ENCODE measurements around the gene TRPV4. TPM values are rescaled to one million over a fixed set of nuclear protein-coding genes. Genes with fewer than 3 reads are reported as not detected.

The TRPV4 gene
- total and polyA plus RNA-seq, 2 experiments from 2014 or later, result 2.3 to 4.7 TPM

- H3K27me3 ChIP-seq, result no peaks in the 10 kb centered on the region
- TF ChIP-seq EZH2 (IDR thresholded peaks at IDR 0.05; ENCODE audit: borderline replicate concordance) (no peak), CTCF (IDR thresholded peaks at IDR 0.05; ENCODE audit: poor library complexity) (no peak), EZH2phosphoT487 (IDR thresholded peaks at IDR 0.05; ENCODE audit: low read depth, severe bottlenecking, unreplicated experiment) (no peak)
- 98% methylated on average over 35 of the region's 38 CpGs for WGBS (ENCODE audit: low lambda C conversion rate, missing lambda C conversion rate)
Observed at GRCh38 chr12:109768901-109769670, 64.1 kb downstream of the TRPV4 start.

GRCh38 chr12:109767991-109768900 lies 65.0 kb downstream of the TRPV4 start:
- Histone ChIP-seq H3K4me3 (no peak overlapping the region), H3K27ac (no peak overlapping the region), H3K27me3 (no peaks in the 10 kb centered on the region), H3K4me1 (ENCODE audit: insufficient read depth) (no peaks in the 10 kb centered on the region), H3K36me3 (replicated peaks; ENCODE audit: insufficient read depth, low read depth) (no peaks in the 10 kb centered on the region), H3K9me3 (ENCODE audit: low read depth) (no peaks in the 10 kb centered on the region), H4K20me1 (ENCODE audit: insufficient read depth, poor library complexity, severe bottlenecking) (no peaks in the 10 kb centered on the region), H2AFZ (no peak overlapping the region), H3K79me2 (no peaks in the 10 kb centered on the region), H3K4me2 (no peak overlapping the region), H3K9me2 (replicated peaks; ENCODE audit: insufficient read depth) (no peaks in the 10 kb centered on the region)
- peak; percentile 4 for DNase-seq (ENCODE audit: low spot score)
- WGBS (ENCODE audit: low lambda C conversion rate, missing lambda C conversion rate), result 96% methylated on average over 51 of the region's 54 CpGs
- TF ChIP-seq EZH2phosphoT487 (IDR thresholded peaks at IDR 0.05; ENCODE audit: low read depth, severe bottlenecking, unreplicated experiment), result no peak
- TF ChIP-seq CTCF (IDR thresholded peaks at IDR 0.05; ENCODE audit: poor library complexity), result no peak
- TF ChIP-seq EZH2 (IDR thresholded peaks at IDR 0.05; ENCODE audit: borderline replicate concordance), result no peak

More at GRCh38 chr12:109768901-109769670, 64.1 kb downstream of the TRPV4 start:
- DNase-seq (ENCODE audit: low spot score), result no peak
- Histone ChIP-seq H3K9me2 (replicated peaks; ENCODE audit: insufficient read depth) (no peaks in the 10 kb centered on the region), H3K4me1 (ENCODE audit: insufficient read depth) (peaks cover 3% of the 10 kb centered on the region), H2AFZ (no peak overlapping the region), H3K4me3 (no peak overlapping the region), H3K4me2 (no peak overlapping the region), H3K9me3 (ENCODE audit: low read depth) (no peaks in the 10 kb centered on the region), H3K79me2 (no peaks in the 10 kb centered on the region), H4K20me1 (ENCODE audit: insufficient read depth, poor library complexity, severe bottlenecking) (no peaks in the 10 kb centered on the region), H3K27ac (no peak overlapping the region), H3K36me3 (replicated peaks; ENCODE audit: insufficient read depth, low read depth) (no peaks in the 10 kb centered on the region)

GRCh38 chr12:109767456-109767855 lies 65.7 kb downstream of the TRPV4 start:
- no peaks in the 10 kb centered on the region for H3K4me1 ChIP-seq (ENCODE audit: insufficient read depth)
- no peaks in the 10 kb centered on the region for H3K9me2 ChIP-seq (replicated peaks; ENCODE audit: insufficient read depth)
- no peak overlapping the region for H3K4me3 ChIP-seq
- 81% methylated on average over 4 of the region's 4 CpGs for WGBS (ENCODE audit: low lambda C conversion rate, missing lambda C conversion rate)
- H3K4me2 ChIP-seq, result no peak overlapping the region
- H3K27me3 ChIP-seq, result no peaks in the 10 kb centered on the region
- DNase-seq (ENCODE audit: low spot score), result peak; percentile 6
- H4K20me1 ChIP-seq (ENCODE audit: insufficient read depth, poor library complexity, severe bottlenecking), result no peaks in the 10 kb centered on the region
- no peaks in the 10 kb centered on the region for H3K36me3 ChIP-seq (replicated peaks; ENCODE audit: insufficient read depth, low read depth)
- TF ChIP-seq EZH2 (IDR thresholded peaks at IDR 0.05; ENCODE audit: borderline replicate concordance) (no peak), CTCF (IDR thresholded peaks at IDR 0.05; ENCODE audit: poor library complexity) (no peak), EZH2phosphoT487 (IDR thresholded peaks at IDR 0.05; ENCODE audit: low read depth, severe bottlenecking, unreplicated experiment) (no peak)
- no peaks in the 10 kb centered on the region for H3K9me3 ChIP-seq (ENCODE audit: low read depth)
- H3K27ac ChIP-seq, result no peak overlapping the region
- no peaks in the 10 kb centered on the region for H3K79me2 ChIP-seq
- no peak overlapping the region for H2AFZ ChIP-seq

Data from hepatocyte (in vitro differentiated cells).